GM12891 (cell line): Measurements from ENCODE around the gene SNX12. TPM values are rescaled to one million over a fixed set of nuclear protein-coding genes. Genes with fewer than 3 reads are reported as not detected.

Source experiments
- DNase-seq: peaks from one replicate; pipeline ENCODE4 v3.0.0; 2011; ENCODE audit warnings: low spot score; ENCODE audit not compliant: insufficient read length
- FAIRE-seq: peaks from 2 replicates; lab custom pipeline; 2011; peaks lifted over from hg19 to GRCh38; lab: Jason Lieb, UNC
- PAX5 ChIP-seq: IDR thresholded peaks from 2 replicates; pipeline ENCODE4 v1.6.1; 2011; ENCODE audit warnings: low read length, moderate library complexity, mild to moderate bottlenecking; ENCODE audit not compliant: insufficient read depth, severe bottlenecking
- POLR2A ChIP-seq: IDR thresholded peaks from 2 replicates; pipeline ENCODE4 v1.6.1; 2011; ENCODE audit warnings: low read depth, low read length, control low read depth
- POLR2AphosphoS5 ChIP-seq: IDR thresholded peaks from 2 replicates; pipeline ENCODE4 v1.6.1; 2011; ENCODE audit warnings: low read depth, low read length, control low read depth
- POU2F2 ChIP-seq: IDR thresholded peaks from 2 replicates; pipeline ENCODE4 v1.6.1; 2011; ENCODE audit warnings: low read depth, mild to moderate bottlenecking, control low read depth, low read length, moderate library complexity
- SPI1 ChIP-seq: IDR thresholded peaks from 2 replicates; pipeline ENCODE4 v1.6.1; 2011; ENCODE audit warnings: low read depth, low read length, control low read depth
- TAF1 ChIP-seq: IDR thresholded peaks from 2 replicates; pipeline ENCODE4 v1.6.1; 2011; ENCODE audit warnings: low read depth, low read length, control low read depth
- polyA plus RNA-seq: library from polyadenylated mRNA; unstranded; fragments of >200 nt; gene quantifications from one replicate; pipeline ENCODE4 v1.2.1, GENCODE V29; 2012; ENCODE audit warnings: low read depth, missing spikeins, inconsistent platforms; ENCODE audit not compliant: missing spikeins

Gene SNX12
- 31.6 TPM for polyA plus RNA-seq

DNA sequence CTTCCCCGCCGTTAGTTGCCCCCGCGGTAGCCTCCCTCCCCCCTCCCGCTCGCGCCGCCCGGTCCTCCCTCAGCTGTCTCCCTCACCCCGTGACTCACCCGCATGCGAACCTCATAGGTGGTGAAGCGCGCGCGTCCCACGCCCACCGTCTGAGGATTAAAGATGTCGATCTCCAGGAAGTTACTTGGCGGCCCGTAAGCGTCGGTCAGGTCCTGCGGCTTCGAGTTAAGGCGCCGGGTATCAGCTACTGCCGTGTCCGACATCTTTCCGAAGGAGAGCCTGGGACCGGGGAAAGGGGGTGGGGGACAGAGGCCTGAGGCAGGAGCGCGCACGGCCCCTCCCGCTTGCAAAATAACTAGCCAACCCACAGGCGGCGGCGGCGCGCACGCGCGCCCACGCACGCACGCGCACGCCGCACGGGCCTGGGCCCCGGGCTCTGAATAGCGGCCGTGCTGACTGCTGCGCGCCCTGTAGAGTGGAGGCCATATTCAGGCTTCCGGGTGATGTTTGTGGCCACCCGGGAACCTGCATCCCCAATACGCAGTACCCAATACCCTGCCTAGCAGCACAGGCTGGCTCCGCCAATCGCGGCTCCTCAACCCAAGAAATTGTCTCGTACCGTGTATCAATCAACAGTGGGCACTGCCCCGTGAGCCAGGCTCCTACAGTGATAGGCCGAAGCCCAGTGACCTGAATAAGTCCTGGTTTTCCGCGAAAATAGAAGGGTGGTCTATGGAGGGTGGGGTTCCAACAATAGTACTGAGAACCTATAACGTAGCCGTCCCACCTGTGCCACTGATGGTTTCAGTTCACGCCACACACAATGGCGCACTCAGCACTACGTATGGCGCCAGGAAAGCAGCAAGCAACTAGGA lies at the start of gene SNX12:
Gene SNX12 (minus strand): TSS at position 291 of the 875 bp plus-strand sequence. CDS start 28 bp downstream, at position 263.
- DNase-seq (peak; percentile 60), FAIRE-seq (peak; percentile 100)
- TF ChIP-seq PAX5 (no peak), POLR2A (peak; percentile 64; the same call in 1 of the 2 replicates), POU2F2 (peak; percentile 68; the same call in 1 of the 2 replicates)

DNA sequence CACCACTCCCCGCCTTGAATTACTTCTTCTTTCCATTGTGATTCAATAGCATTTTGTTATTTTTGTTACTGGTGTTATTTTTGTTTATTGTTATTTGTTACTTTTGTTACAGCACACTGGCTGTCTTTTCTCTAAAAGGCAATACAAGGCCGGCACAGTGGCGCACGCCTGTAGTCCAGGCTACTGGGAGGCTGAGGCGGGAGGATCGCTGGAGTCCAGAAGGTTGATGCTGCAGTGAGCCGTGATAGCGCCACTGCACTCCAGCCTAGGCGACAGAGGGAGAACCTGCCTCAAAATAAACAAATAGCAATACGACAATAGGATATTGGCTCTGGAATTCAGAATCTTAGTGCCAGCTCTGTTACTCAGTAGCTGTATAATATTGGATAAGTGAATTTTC lies 49.2 kb upstream of the SNX12 start:
- no peak for DNase-seq
- no peak for FAIRE-seq

DNA sequence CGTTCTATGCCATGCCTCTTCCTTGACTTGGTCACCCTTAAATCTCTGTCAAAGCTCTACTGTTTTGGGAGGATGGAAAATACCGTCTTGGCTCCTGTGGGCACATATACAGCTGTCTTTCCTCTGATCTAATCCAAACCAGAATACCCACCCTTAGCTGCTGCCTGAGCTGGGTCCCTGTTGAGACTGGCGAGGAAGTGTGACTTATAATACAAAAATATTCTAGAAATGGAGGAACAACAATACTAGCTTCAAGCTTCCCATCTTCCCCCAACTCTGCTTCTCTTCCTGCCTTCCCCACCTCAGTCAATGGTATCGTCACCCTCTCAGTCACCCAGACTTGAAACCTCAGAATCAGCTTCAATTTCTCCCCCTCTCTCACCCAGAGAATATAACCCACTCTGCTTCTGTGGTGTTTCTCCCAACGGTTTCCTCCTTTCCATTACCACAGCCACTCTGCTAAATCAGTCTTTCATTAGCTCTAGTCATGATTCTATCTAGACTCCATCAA lies 43.8 kb upstream of the SNX12 start:
- FAIRE-seq (no peak), DNase-seq (no peak)
- no peak for TF ChIP-seq PAX5
- TF ChIP-seq SPI1, result no peak

More for the DNA sequence above, 49.2 kb upstream of the SNX12 start:
- no peak for TF ChIP-seq POLR2A
- TF ChIP-seq SPI1, result no peak
- TF ChIP-seq TAF1, result no peak
- TF ChIP-seq PAX5, result no peak
- no peak for TF ChIP-seq POLR2AphosphoS5

DNA sequence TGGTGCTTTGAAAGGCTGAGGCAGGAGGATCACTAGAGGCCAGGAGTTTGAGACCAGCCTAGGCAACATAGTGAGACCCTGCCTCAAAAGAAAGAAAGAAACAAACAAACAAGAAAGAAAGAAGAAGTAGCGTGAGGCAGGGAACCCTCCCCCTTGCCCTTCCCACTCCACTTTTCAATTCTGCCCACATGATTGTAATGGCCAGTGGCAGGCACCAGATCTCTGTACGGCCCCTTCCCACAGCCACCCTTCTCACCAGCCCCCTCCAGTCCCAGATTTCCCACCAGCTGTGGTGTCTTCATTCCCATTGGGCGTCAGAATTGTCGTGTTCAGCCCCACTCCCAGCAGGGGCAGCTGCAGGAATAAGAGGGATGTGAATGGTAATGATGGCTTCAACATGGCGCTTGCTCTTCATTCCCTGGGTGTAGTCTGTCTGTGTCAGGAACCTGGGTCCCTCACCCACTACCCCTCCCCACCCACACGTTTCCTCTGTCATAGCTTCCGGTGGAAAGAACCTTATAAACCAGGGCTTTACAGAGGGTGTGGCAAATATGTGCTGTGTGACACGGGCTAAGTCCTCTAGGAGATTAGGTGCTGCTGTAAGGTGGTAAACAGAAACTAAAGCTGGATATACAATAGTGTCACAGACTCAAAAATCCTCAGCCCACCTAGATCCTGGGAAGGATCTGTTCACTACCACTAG lies 43.2 kb upstream of the SNX12 start, which contains the start of gene IL2RG:
Gene IL2RG (minus strand): TSS at position 437 of the 703 bp plus-strand sequence. CDS start 38 bp downstream, at position 399.
- no peak for DNase-seq
- peak; percentile 93 for FAIRE-seq
- TF ChIP-seq POU2F2 (no peak), POLR2A (peak; percentile 93), TAF1 (peak; percentile 66), SPI1 (no peak), PAX5 (no peak), POLR2AphosphoS5 (peak; percentile 93)

DNA sequence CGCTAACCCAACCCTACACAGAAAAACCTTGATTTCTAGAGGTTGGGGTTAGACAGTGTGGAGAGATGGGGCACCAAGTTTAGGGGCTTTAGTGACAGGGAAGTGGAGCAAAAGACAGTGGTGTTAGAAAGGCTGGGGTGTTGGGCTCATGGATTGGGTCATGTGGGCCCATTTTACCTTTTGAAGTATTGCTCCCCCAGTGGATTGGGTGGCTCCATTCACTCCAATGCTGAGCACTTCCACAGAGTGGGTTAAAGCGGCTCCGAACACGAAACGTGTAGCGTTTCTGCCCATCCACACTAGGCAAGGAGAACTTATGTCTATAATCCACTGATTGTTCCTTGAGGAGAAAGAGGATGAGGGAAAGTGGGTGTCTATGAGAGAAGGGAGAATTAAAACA lies 40.9 kb upstream of the SNX12 start:
- TF ChIP-seq POLR2A (no peak), SPI1 (no peak), TAF1 (no peak), POLR2AphosphoS5 (no peak), POU2F2 (no peak), PAX5 (no peak)
- FAIRE-seq (peak; percentile 78), DNase-seq (no peak)

DNA sequence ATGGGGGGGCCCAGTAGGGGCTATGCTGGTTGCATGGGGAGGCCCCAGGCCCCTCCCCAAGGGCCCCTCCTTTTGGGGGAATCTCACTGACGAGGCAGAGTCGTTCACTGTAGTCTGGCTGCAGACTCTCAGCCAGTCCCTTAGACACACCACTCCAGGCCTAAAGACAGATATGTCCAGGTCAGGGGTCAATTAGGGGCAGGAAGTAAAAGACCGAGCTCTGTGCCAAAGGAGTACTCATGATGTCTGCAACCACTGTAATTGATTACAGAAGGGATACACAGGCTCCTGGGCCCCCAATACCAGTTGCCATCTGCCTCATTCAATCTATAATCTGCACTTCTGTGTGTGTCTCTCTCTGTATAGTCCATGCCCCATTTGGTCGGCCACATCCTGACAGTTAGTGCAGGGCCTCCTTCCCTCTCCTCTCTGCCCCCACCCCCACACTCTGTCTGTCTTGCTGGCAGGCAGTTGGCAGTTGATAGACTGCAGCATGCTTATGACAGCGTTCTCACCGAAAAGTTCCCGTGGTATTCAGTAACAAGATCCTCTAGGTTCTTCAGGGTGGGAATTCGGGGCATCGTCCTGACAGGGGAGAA lies 39.7 kb upstream of the SNX12 start:
- DNase-seq (no peak), FAIRE-seq (peak; percentile 66)
- TF ChIP-seq TAF1 (no peak), SPI1 (no peak), POLR2A (no peak)

DNA sequence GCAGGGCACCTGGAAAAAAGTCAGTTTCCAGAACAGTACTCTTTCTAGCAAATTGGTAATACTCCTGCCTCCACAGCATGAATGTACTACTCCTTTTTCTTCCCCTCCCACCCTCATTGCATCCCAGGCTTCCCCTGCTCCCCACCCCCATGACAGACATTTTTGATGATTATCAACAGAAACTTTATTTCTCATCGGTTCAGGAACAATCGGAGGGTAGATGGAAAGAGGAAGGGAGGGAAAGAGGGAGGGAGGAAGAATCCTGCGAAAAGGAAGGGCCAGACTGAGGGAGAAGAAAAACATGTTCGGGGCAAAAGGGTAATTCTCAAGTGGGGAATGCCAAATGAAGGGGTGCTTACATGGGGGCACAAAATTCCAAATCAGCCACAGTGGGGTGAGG lies 39.1 kb upstream of the SNX12 start:
- TF ChIP-seq SPI1 (no peak), POU2F2 (no peak), POLR2A (no peak)
- DNase-seq (no peak), FAIRE-seq (no peak)

DNA sequence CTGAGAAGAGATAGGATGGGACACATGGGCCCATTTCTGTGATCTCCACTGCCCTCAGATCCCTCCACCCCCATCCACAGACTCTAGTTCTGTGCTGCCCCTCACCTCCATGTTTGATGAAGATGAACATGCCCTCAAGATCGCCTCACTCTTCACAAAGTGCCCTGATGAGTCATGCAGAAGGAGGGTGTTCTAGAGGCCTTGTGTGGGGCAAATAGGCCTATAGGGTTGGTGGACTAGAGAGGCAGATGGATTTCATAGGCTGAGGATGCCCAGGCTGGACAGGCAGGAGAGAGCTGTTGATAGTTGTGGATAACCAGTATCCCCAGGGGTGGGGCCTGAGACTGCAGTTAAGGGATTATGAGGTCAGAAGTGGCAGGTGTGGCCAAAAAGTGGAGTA lies 38.3 kb upstream of the SNX12 start, which contains the start of gene CXorf65:
Gene CXorf65 (minus strand): TSS at position 314 of the 400 bp plus-strand sequence. CDS start 184 bp downstream, at position 130.
- no peak for TF ChIP-seq PAX5
- TF ChIP-seq POLR2A, result peak; percentile 27; the same call in 1 of the 2 replicates
- no peak for TF ChIP-seq TAF1
- no peak for TF ChIP-seq SPI1
- TF ChIP-seq POLR2AphosphoS5, result no peak
- FAIRE-seq (peak; percentile 71), DNase-seq (no peak)

DNA sequence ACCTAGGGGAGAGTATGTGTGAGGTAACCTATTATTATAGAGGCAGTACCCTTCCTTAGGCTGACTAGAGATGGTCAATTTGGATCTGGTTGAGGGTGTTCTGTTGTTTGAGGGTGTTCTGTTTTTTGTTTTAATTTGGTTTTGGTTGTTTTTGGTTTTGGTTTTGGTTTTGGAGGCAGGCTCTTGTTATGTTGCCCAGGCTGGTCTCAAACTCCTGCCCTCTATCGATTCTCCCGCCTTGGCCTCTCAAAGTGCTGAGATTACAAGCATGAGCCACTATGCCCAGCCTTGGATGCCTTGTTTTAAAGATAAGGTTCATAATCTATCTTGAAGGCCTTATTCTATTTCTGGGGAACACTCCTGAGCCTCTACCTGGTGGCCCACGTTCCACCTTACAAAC lies 37.5 kb upstream of the SNX12 start:
- FAIRE-seq (no peak), DNase-seq (no peak)
- no peak for TF ChIP-seq PAX5
- no peak for TF ChIP-seq POU2F2
- TF ChIP-seq POLR2AphosphoS5, result no peak
- TF ChIP-seq POLR2A, result no peak
- no peak for TF ChIP-seq TAF1
- TF ChIP-seq SPI1, result no peak
